IMR-90 (cell line): ENCODE results near the gene HPN. TPM values are rescaled to one million over a fixed set of nuclear protein-coding genes. Genes with fewer than 3 reads are reported as not detected.

Experiments
- ATAC-seq: fragments of 200-7000 bp; cut with Tn5 transposase; 2 replicates; pipeline ENCODE4 v1.9.1; 2020; ENCODE audit warnings: low read depth, mild to moderate bottlenecking, moderate library complexity
- BruUV-seq: library from RNA; stranded (reverse); fragments of 400-500 nt; replicated peaks from 2 replicates; lab custom pipeline; 2021; lab: Mats Ljungman, UMichigan
- CTCF ChIA-PET: fragments of 300-600 bp; formaldehyde crosslinking; extraction: SDS; loops from one replicate; lab custom pipeline; 2021; ENCODE audit warnings: antibody characterized with exemption; lab: Yijun Ruan, JAX
- POLR2A ChIA-PET: fragments of 300-600 bp; sonication (Branson Sonifier 250); formaldehyde crosslinking; loops from one replicate; lab custom pipeline; 2022; ENCODE audit warnings: antibody characterized with exemption; ENCODE audit not compliant: unreplicated experiment; lab: Charles Lee
- DNase-seq: peaks from one replicate; pipeline ENCODE4 v3.0.0; 2013
- H2AFZ ChIP-seq: replicated peaks from 2 replicates; pipeline ENCODE3; 2013; ENCODE audit warnings: low read length, mild to moderate bottlenecking; ENCODE audit not compliant: poor library complexity
- H2AK5ac ChIP-seq: 2 replicates; pipeline ENCODE4 v1.6.1; 2013; ENCODE audit warnings: low read depth, low read length, inconsistent platforms
- H2AK9ac ChIP-seq: replicated peaks from 2 replicates; pipeline ENCODE3; 2013; ENCODE audit warnings: mild to moderate bottlenecking, low read depth, low read length, moderate library complexity; ENCODE audit not compliant: poor library complexity
- H2BK120ac ChIP-seq: 2 replicates; pipeline ENCODE4 v1.6.1; 2013; ENCODE audit warnings: low read depth, low read length, inconsistent platforms
- H2BK15ac ChIP-seq: 3 replicates; pipeline ENCODE4 v1.6.1; 2013; ENCODE audit warnings: low read depth, low read length, inconsistent platforms
- H2BK20ac ChIP-seq: 2 replicates; pipeline ENCODE4 v1.6.1; 2013; ENCODE audit warnings: low read depth, mild to moderate bottlenecking, inconsistent platforms, low read length, moderate library complexity
- H2BK5ac ChIP-seq: 2 replicates; pipeline ENCODE4 v1.6.1; 2013; ENCODE audit warnings: mild to moderate bottlenecking, low read depth, low read length, inconsistent platforms; ENCODE audit not compliant: poor library complexity, severe bottlenecking
- H3K14ac ChIP-seq: replicated peaks from 2 replicates; pipeline ENCODE4 v1.6.1; 2013; ENCODE audit warnings: low read depth, low read length, inconsistent platforms
- H3K18ac ChIP-seq: 2 replicates; pipeline ENCODE4 v1.6.1; 2013; ENCODE audit warnings: low read depth, low read length, control low read depth
- H3K23ac ChIP-seq: 2 replicates; pipeline ENCODE4 v1.6.1; 2013; ENCODE audit warnings: low read depth, low read length, inconsistent platforms
- H3K27ac ChIP-seq: 2 replicates; pipeline ENCODE4 v1.5.1; 2013; ENCODE audit warnings: mild to moderate bottlenecking, control low read depth, low read length; ENCODE audit not compliant: insufficient read depth
- H3K27me3 ChIP-seq: 2 replicates; pipeline ENCODE4 v1.6.1; 2013; ENCODE audit warnings: low read length; ENCODE audit not compliant: control insufficient read depth, insufficient read depth
- H3K36me3 ChIP-seq: 2 replicates; pipeline ENCODE4 v1.6.1; 2013; ENCODE audit warnings: low read length, mixed read lengths; ENCODE audit not compliant: control insufficient read depth, insufficient read depth
- H3K4ac ChIP-seq: 2 replicates; pipeline ENCODE4 v1.6.1; 2013; ENCODE audit warnings: low read depth, low read length, inconsistent platforms
- H3K4me1 ChIP-seq: 2 replicates; pipeline ENCODE4 v1.6.1; 2013; ENCODE audit warnings: low read length, mixed read lengths; ENCODE audit not compliant: control insufficient read depth, insufficient read depth
- H3K4me2 ChIP-seq: 2 replicates; pipeline ENCODE4 v1.6.1; 2013; ENCODE audit warnings: low read depth, mild to moderate bottlenecking, control low read depth, low read length, moderate library complexity
- H3K4me3 ChIP-seq: 2 replicates; pipeline ENCODE4 v1.5.1; 2013; ENCODE audit warnings: low read depth, mild to moderate bottlenecking, control low read depth, low read length, moderate library complexity; ENCODE audit not compliant: insufficient read depth
- H3K56ac ChIP-seq: 2 replicates; pipeline ENCODE4 v1.6.1; 2013; ENCODE audit warnings: low read length, inconsistent platforms; ENCODE audit not compliant: insufficient read depth; ENCODE audit errors: extremely low read depth
- H3K79me1 ChIP-seq, 2 experiments: 2 replicates each; pipeline ENCODE4 v1.6.1; 2013; ENCODE audit warnings: low read length in 2 of 2, inconsistent platforms in 1 of 2, low read depth in 1 of 2
- H3K9ac ChIP-seq: 2 replicates; pipeline ENCODE4 v1.6.1; 2013; ENCODE audit warnings: low read depth, low read length, control low read depth
- H3K9me1 ChIP-seq: 2 replicates; pipeline ENCODE4 v1.6.1; 2013; ENCODE audit warnings: low read length, inconsistent platforms; ENCODE audit not compliant: insufficient read depth
- H3K9me3 ChIP-seq: 2 replicates; pipeline ENCODE4 v1.6.1; 2013; ENCODE audit warnings: low read length; ENCODE audit not compliant: control insufficient read depth, insufficient read depth
- H4K20me1 ChIP-seq: 2 replicates; pipeline ENCODE4 v1.6.1; 2013; ENCODE audit warnings: low read length, inconsistent platforms; ENCODE audit not compliant: insufficient read depth
- H4K5ac ChIP-seq: 2 replicates; pipeline ENCODE4 v1.6.1; 2013; ENCODE audit warnings: mild to moderate bottlenecking, low read depth, low read length, control low read depth
- H4K8ac ChIP-seq, 2 experiments: 2 replicates each; pipeline ENCODE4 v1.6.1; 2013; ENCODE audit warnings: low read depth in 2 of 2, low read length in 2 of 2, control low read depth in 1 of 2, inconsistent platforms in 1 of 2
- H4K91ac ChIP-seq: 2 replicates; pipeline ENCODE4 v1.6.1; 2013; ENCODE audit warnings: low read depth, low read length, inconsistent platforms; ENCODE audit not compliant: insufficient read depth
- CEBPB ChIP-seq: IDR thresholded peaks from 2 replicates; pipeline ENCODE4 v1.6.1; 2012; ENCODE audit warnings: low read depth, low read length, improper control_type of control experiment
- FOS ChIP-seq: fragments of 150-350 bp; IDR thresholded peaks from 2 replicates; pipeline ENCODE4 v1.6.1; 2016; ENCODE audit warnings: low read depth, low read length
- MAZ ChIP-seq: IDR thresholded peaks from 2 replicates; pipeline ENCODE4 v1.6.1; 2012; ENCODE audit warnings: low read depth, mild to moderate bottlenecking, low read length, improper control_type of control experiment, moderate library complexity, borderline replicate concordance
- MXI1 ChIP-seq: IDR thresholded peaks from 2 replicates; pipeline ENCODE4 v1.6.1; 2012; ENCODE audit warnings: low read depth, mild to moderate bottlenecking, low read length, moderate library complexity, borderline replicate concordance
- NFE2L2 ChIP-seq: fragments of 150-350 bp; IDR thresholded peaks from 2 replicates; pipeline ENCODE4 v1.6.1; 2016; ENCODE audit warnings: low read depth, mild to moderate bottlenecking, low read length
- RAD21 ChIP-seq: IDR thresholded peaks from 2 replicates; pipeline ENCODE4 v1.6.1; 2012; ENCODE audit warnings: low read length, improper control_type of control experiment
- WGBS, 2 experiments: methylation state at CpG; one replicate each; pipeline versions ENCODE4 v1.1.5 to v1.1.7; 2013; ENCODE audit warnings: missing lambda C conversion rate in 2 of 2; ENCODE audit not compliant: insufficient read length in 1 of 2; ENCODE audit errors: extremely low coverage in 2 of 2; 5-methylcytosine and 5-hydroxymethylcytosine counted together
- dilution Hi-C: fragments of 300-500 bp; cut with HindIII; formaldehyde crosslinking; loops from one replicate; pipeline ENCODE4 v1.14.3; 2018; ENCODE audit warnings: low sequenced_read_pairs; ENCODE audit not compliant: unreplicated experiment
- in situ Hi-C: fragments of 300-500 bp; cut with MboI; formaldehyde crosslinking; loops from 3 replicates; pipeline ENCODE4 v1.14.3; 2019; ENCODE audit warnings: low sequenced_read_pairs, inconsistent platforms, mixed read lengths
- intact Hi-C: fragments of 100-400 bp; cut with micrococcal nuclease; formaldehyde crosslinking; loops from 2 replicates; pipeline ENCODE4 v1.10.0; 2022
- polyA plus RNA-seq, 3 experiments: library from polyadenylated mRNA; depleted of rRNA; stranded (reverse); fragments of >200 nt; gene quantifications; 2 replicates each; pipeline ENCODE4 v1.2.3, GENCODE V29; 2012; ENCODE audit warnings: low replicate concordance in 1 of 3
- total RNA-seq: library from RNA; depleted of rRNA; stranded (reverse); fragments of >200 nt; gene quantifications from 2 replicates; pipeline ENCODE4 v1.2.3, GENCODE V29; 2012

HPN gene
- total and polyA plus RNA-seq, 2 of the 4 experiments (the other 2 are of a cell fraction) = not detected

DNA sequence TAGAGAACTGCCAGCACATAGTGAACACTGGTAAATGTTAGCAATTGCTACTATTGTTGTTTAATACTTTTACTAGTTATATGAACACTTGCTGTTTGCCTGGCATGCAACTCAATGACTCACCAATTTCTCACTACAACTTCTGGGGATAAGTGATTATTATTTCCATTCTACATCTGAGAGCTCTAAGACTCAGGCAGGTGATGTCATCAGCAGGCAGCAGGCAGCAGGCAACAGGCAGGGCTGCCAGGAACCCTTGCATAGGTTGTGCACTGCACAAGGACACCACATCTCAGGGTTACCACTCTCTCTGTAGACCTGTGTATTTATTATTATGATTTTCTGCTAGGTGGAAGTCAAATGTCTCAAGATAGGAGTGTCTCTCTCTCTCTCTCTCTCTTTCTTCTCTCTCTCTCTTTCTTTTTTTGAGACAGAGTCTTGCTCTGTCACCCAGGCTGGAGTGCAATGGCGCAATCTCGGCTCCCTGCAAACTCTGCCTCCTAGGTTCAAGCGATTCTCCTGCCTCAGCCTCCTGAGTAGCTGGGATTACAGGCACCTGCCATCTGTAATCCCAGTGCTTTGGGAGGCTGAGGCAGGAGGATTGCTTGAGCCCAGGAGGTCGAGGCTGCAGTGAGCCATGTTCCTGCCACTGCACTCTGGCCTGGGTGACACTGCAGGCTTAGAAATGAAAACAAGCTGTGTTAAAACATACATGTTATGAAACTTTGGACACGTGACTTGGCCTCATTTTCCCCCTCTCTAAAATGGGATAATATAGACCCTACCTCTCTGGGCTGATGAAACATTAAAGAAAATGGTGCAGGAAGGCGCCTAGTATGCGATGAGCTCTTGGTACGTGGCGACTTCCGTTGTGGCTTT lies 22.7 kb downstream of the HPN start:
- DNase-seq (peak; percentile 84), ATAC-seq (peak; percentile 67)
- Histone ChIP-seq H3K18ac (no peak overlapping the region), H2BK120ac (no peak overlapping the region), H3K4me3 (no peak overlapping the region), H2BK20ac (no peak overlapping the region), H3K27me3 (no peaks in the 10 kb centered on the region; the same call in 1 of the 2 replicates), H3K9me1 (no peaks in the 10 kb centered on the region), H3K23ac (no peak overlapping the region), H3K14ac (no peak overlapping the region), H4K91ac (no peak overlapping the region), H2BK15ac (no peak overlapping the region), H3K79me1 (no peaks in the 10 kb centered on the region), H4K8ac (no peak overlapping the region), H3K9me3 (no peaks in the 10 kb centered on the region), H3K4me1 (peaks cover 4% of the 10 kb centered on the region), H3K56ac (no peak overlapping the region), H3K36me3 (no peaks in the 10 kb centered on the region), H3K9ac (no peak overlapping the region), H2AK5ac (no peak overlapping the region), H3K4me2 (no peak overlapping the region), H2AFZ (no peak overlapping the region), H2AK9ac (no peak overlapping the region), H4K5ac (no peak overlapping the region), H4K20me1 (no peaks in the 10 kb centered on the region), H2BK5ac (no peak overlapping the region), H3K27ac (no peak overlapping the region), H3K4ac (no peak overlapping the region)
- WGBS, 2 experiments = 40% methylated on average over 1 of the region's 10 CpGs; no CpG with 5 or more reads in 1 of the 2 experiments
- ChIA-PET POLR2A (no interaction called here), CTCF (interaction anchor here (1.1 kb wide), 1 partner anchor 71 kb away, joined by 3 read pairs; the partner anchor contains the start of gene LGI4)
- no TSS peak for BruUV-seq
- in situ Hi-C loops (no loop called here), dilution Hi-C loops (no loop called here), intact Hi-C loops (no loop called here)
- TF ChIP-seq NFE2L2 (0 out of 2 replicates have a peak, but pooled peaks have one; percentile 16), RAD21 (no peak), MXI1 (no peak), FOS (0 out of 2 replicates have a peak, but pooled peaks have one; percentile 45), MAZ (no peak), CEBPB (peak; percentile 15; the same call in 1 of the 2 replicates)
